HCT116 (cell line): ENCODE data around the gene GSAP. TPM values are rescaled to one million over a fixed set of nuclear protein-coding genes. Genes with fewer than 3 reads are reported as not detected.

ENCODE experiments used
- ATAC-seq: fragments of 200-7000 bp; cut with Tn5 transposase; 2 replicates; pipeline ENCODE4 v1.9.1; 2020; ENCODE audit warnings: mild to moderate bottlenecking, moderate library complexity
- BruUV-seq: library from RNA; stranded (reverse); fragments of 400-500 nt; replicated peaks from 2 replicates; lab custom pipeline; 2021; lab: Mats Ljungman, UMichigan
- CTCF ChIA-PET: fragments of 300-600 bp; sonication (Branson Sonifier 250); formaldehyde crosslinking; loops from one replicate; lab custom pipeline; 2021; ENCODE audit warnings: antibody characterized with exemption; lab: Charles Lee
- POLR2A ChIA-PET: fragments of 300-600, 350-600 bp; sonication (Branson Sonifier 250); formaldehyde crosslinking; loops from one replicate; lab custom pipeline; 2021; ENCODE audit warnings: antibody characterized with exemption; lab: Charles Lee
- RAD21 ChIA-PET, 2 experiments: fragments of 300-600 bp; sonication (Branson Sonifier 250); formaldehyde crosslinking; loops; one replicate each; lab custom pipeline; 2023; ENCODE audit warnings: low total read pairs in 2 of 2; ENCODE audit not compliant: uncharacterized antibody in 2 of 2, unreplicated experiment in 2 of 2, low non-redundant PET in 1 of 2; lab: Charles Lee
- DNase-seq: peaks from one replicate; pipeline ENCODE4 v3.0.0-alpha.2; 2010; ENCODE audit warnings: low read depth, low spot score
- H2AFZ ChIP-seq: fragments of 200-600 bp; shearing (Covaris generic), sonication (generic); 2 replicates; pipeline ENCODE4 v1.6.1; 2017; ENCODE audit warnings: low read depth, mixed run types, mixed read lengths, antibody characterized with exemption, low read length; ENCODE audit not compliant: poor library complexity, severe bottlenecking
- H3K27ac ChIP-seq: 2 replicates; pipeline ENCODE4 v1.5.1; 2012; ENCODE audit warnings: low read depth, low read length
- H3K27me3 ChIP-seq: fragments of 200-600 bp; sonication (generic); 2 replicates; pipeline ENCODE4 v1.6.1; 2016; ENCODE audit warnings: mixed run types, low read length, mixed read lengths; ENCODE audit not compliant: insufficient read depth
- H3K36me3 ChIP-seq, 2 experiments: fragments of 200-500 bp in 1 of 2; fragments of 200-600 bp in 1 of 2; sonication (Bioruptor generic) in 1 of 2; sonication (generic) in 1 of 2; 2 replicates each; pipeline versions ENCODE4 v1.5.1 to v1.6.1; 2014 to 2016; ENCODE audit warnings: low read length in 2 of 2, inconsistent platforms in 1 of 2, mixed read lengths in 1 of 2, mixed run types in 1 of 2; ENCODE audit not compliant: insufficient read depth in 2 of 2, control insufficient read depth in 1 of 2
- H3K4me1 ChIP-seq, 2 experiments: fragments of 200-600 bp in 1 of 2; sonication (generic) in 1 of 2; 2 replicates each; pipeline versions ENCODE4 v1.5.1 to v1.6.1; 2012 to 2017; ENCODE audit warnings: low read length in 2 of 2, inconsistent platforms in 1 of 2, mild to moderate bottlenecking in 1 of 2, mixed read lengths in 1 of 2, mixed run types in 1 of 2, moderate library complexity in 1 of 2; ENCODE audit not compliant: insufficient read depth in 2 of 2, control insufficient read depth in 1 of 2
- H3K4me2 ChIP-seq: fragments of 200-600 bp; sonication (generic); 2 replicates; pipeline ENCODE4 v1.6.1; 2017; ENCODE audit warnings: mixed run types, low read length, mixed read lengths
- H3K4me3 ChIP-seq, 2 experiments: fragments of 200-600 bp in 1 of 2; sonication (generic) in 1 of 2; replicated peaks in 1 of 2; 2 replicates each; pipeline ENCODE4 v1.5.1; 2011 to 2016; ENCODE audit warnings: low read length in 2 of 2, control low read depth in 1 of 2, low read depth in 1 of 2, mild to moderate bottlenecking in 1 of 2, mixed read lengths in 1 of 2, mixed run types in 1 of 2
- H3K79me2 ChIP-seq: fragments of 200-600 bp; sonication (generic); 2 replicates; pipeline ENCODE4 v1.6.1; 2017; ENCODE audit warnings: mild to moderate bottlenecking, mixed run types, low read length, moderate library complexity, mixed read lengths; ENCODE audit not compliant: insufficient read depth
- H3K9ac ChIP-seq: fragments of 200-600 bp; sonication (generic); 2 replicates; pipeline ENCODE4 v1.6.1; 2016; ENCODE audit warnings: low read length, mixed read lengths
- H3K9me2 ChIP-seq: fragments of 200-600 bp; sonication (generic), shearing (Covaris generic); 2 replicates; pipeline ENCODE4 v1.6.1; 2017; ENCODE audit warnings: mixed run types, mild to moderate bottlenecking, moderate library complexity; ENCODE audit not compliant: insufficient read depth
- H3K9me3 ChIP-seq, 2 experiments: fragments of 200-500 bp in 1 of 2; fragments of 200-600 bp in 1 of 2; sonication (Bioruptor generic) in 1 of 2; sonication (generic) in 1 of 2; 2 replicates each; pipeline ENCODE4 v1.6.1; 2014 to 2017; ENCODE audit warnings: low read length in 2 of 2, mixed read lengths in 2 of 2, inconsistent platforms in 1 of 2, low read depth in 1 of 2, mild to moderate bottlenecking in 1 of 2, mixed run types in 1 of 2, moderate library complexity in 1 of 2; ENCODE audit not compliant: control insufficient read depth in 1 of 2, insufficient read depth in 1 of 2
- H4K20me1 ChIP-seq: fragments of 200-600 bp; sonication (generic), shearing (Covaris generic); 2 replicates; pipeline ENCODE4 v1.6.1; 2017; ENCODE audit warnings: mixed run types, mild to moderate bottlenecking, moderate library complexity; ENCODE audit not compliant: insufficient read depth
- CEBPB ChIP-seq: IDR thresholded peaks from 2 replicates; pipeline ENCODE4 v1.6.1; 2012; ENCODE audit warnings: low read depth
- CTCF ChIP-seq, 3 experiments: fragments of 200-600 bp in 1 of 3; sonication (generic) in 1 of 3; IDR thresholded peaks in 2 of 3; conservative IDR thresholded peaks in 1 of 3; 2 replicates each; pipeline ENCODE4 v1.5.1; 2012 to 2017; ENCODE audit warnings: low read depth in 2 of 3, low read length in 2 of 3, antibody characterized with exemption in 1 of 3, borderline replicate concordance in 1 of 3, control low read depth in 1 of 3, mild to moderate bottlenecking in 1 of 3, mixed read lengths in 1 of 3, mixed run types in 1 of 3, moderate library complexity in 1 of 3; ENCODE audit not compliant: insufficient read depth in 1 of 3
- EGR1 ChIP-seq: IDR thresholded peaks from 2 replicates; pipeline ENCODE4 v1.6.1; 2012; ENCODE audit warnings: low read depth
- EZH2phosphoT487 ChIP-seq: fragments of 200-600 bp; IDR thresholded peaks from 2 replicates; pipeline ENCODE4 v1.6.1; 2018; ENCODE audit warnings: antibody characterized with exemption, borderline replicate concordance
- FOSL1 ChIP-seq: IDR thresholded peaks from 2 replicates; pipeline ENCODE4 v1.6.1; 2012; ENCODE audit warnings: low read depth
- JUND ChIP-seq: IDR thresholded peaks from 2 replicates; pipeline ENCODE4 v1.6.1; 2012
- REST ChIP-seq: IDR thresholded peaks from 2 replicates; pipeline ENCODE4 v1.6.1; 2012; ENCODE audit warnings: low read depth
- SP1 ChIP-seq: IDR thresholded peaks from 2 replicates; pipeline ENCODE4 v1.6.1; 2012; ENCODE audit warnings: low read depth
- SRF ChIP-seq: IDR thresholded peaks from 2 replicates; pipeline ENCODE4 v1.6.1; 2012; ENCODE audit warnings: low read depth
- ZFX ChIP-seq: fragments of 450-650 bp; IDR thresholded peaks from 2 replicates; pipeline ENCODE4 v1.6.1; 2017
- intact Hi-C: fragments of 100-400 bp; cut with micrococcal nuclease; formaldehyde crosslinking; loops from 2 replicates; pipeline ENCODE4 v1.10.0; 2022
- total RNA-seq: library from RNA; stranded (reverse); gene quantifications from one replicate; pipeline ENCODE4 v1.2.1, GENCODE V29; 2021; ENCODE audit not compliant: unreplicated experiment
- TF ChIP-seq, protein P1 (sequence below): IDR thresholded peaks from 2 replicates; pipeline ENCODE4 v1.6.1; 2012

GSAP gene
- total RNA-seq, 1 experiment from 2014 or later = not detected

GRCh38 chr7:77393261-77393660 lies 22.9 kb downstream of the GSAP start:
- H3K4me2 ChIP-seq = peak overlapping the region; percentile 40
- no peaks in the 10 kb centered on the region for H3K36me3 ChIP-seq
- CTCF ChIA-PET = no interaction called here
- no peak overlapping the region for H2AFZ ChIP-seq
- no peaks in the 10 kb centered on the region for H3K9me2 ChIP-seq
- H3K9ac ChIP-seq = no peak overlapping the region
- peaks cover 0 to 15% of the 10 kb centered on the region in 2 experiments; a peak in 3 of 4 replicates for H3K4me1 ChIP-seq
- H3K27me3 ChIP-seq = no peaks in the 10 kb centered on the region
- ATAC-seq = peak; percentile 94
- RAD21 ChIA-PET = interaction anchor here in 1 of 2 experiments (0.7 kb wide), 1 partner anchor 14 kb away, joined by 7 read pairs; no protein-coding TSS in a partner anchor
- no peak overlapping the region for H3K27ac ChIP-seq
- H3K4me3 ChIP-seq = no peak overlapping the region
- POLR2A ChIA-PET = no interaction called here
- intact Hi-C loops = no loop called here
- no peaks in the 10 kb centered on the region for H4K20me1 ChIP-seq
- TF ChIP-seq ZFX (no peak), EGR1 (no peak), SRF (no peak), SP1 (no peak; the same call in 1 of the 2 replicates), CTCF (IDR thresholded peaks at IDR 0.05 in 2 of 3, conservative IDR thresholded peaks at IDR 0.05 in 1 of 3; ENCODE audit: borderline replicate concordance in 1 of 3, insufficient read depth in 1 of 3, low read depth in 2 of 3, low read length in 2 of 3) (no peak), FOSL1 (peak; percentile 57), REST (no peak), CEBPB (0 out of 2 replicates have a peak, but pooled peaks have one; percentile 38), EZH2phosphoT487 (no peak), JUND (peak; percentile 20; the same call in 1 of the 2 replicates)
- TF ChIP-seq, protein P1, sequence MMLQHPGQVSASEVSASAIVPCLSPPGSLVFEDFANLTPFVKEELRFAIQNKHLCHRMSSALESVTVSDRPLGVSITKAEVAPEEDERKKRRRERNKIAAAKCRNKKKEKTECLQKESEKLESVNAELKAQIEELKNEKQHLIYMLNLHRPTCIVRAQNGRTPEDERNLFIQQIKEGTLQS = no peak
- TF ChIP-seq, all 23 proteins: peak for 3
- no peaks in the 10 kb centered on the region for H3K9me3 ChIP-seq
- peak; percentile 62 for DNase-seq
- H3K79me2 ChIP-seq = no peaks in the 10 kb centered on the region
- no TSS peak for BruUV-seq
